PC-3 (cell line): ENCODE measurements around the gene LKAAEAR1. TPM values are rescaled to one million over a fixed set of nuclear protein-coding genes. Genes with fewer than 3 reads are reported as not detected.

ENCODE experiments used
- ATAC-seq: fragments of 200-7000 bp; cut with Tn5 transposase; 2 replicates; pipeline ENCODE4 v1.9.1; 2020; ENCODE audit warnings: mild to moderate bottlenecking, moderate library complexity
- BruUV-seq: library from RNA; stranded (reverse); fragments of 400-500 nt; replicated peaks from 2 replicates; lab custom pipeline; 2021; lab: Mats Ljungman, UMichigan
- CTCF ChIA-PET: fragments of 300-600 bp; sonication (Branson Sonifier 250); formaldehyde crosslinking; loops from one replicate; lab custom pipeline; 2022; ENCODE audit warnings: antibody characterized with exemption; lab: Charles Lee
- POLR2A ChIA-PET: fragments of 300-600 bp; sonication (Branson Sonifier 250); formaldehyde crosslinking; loops from one replicate; lab custom pipeline; 2022; ENCODE audit warnings: antibody characterized with exemption; ENCODE audit not compliant: unreplicated experiment; lab: Charles Lee
- DNase-seq: peaks from one replicate; pipeline ENCODE4 v3.0.0-alpha.2; 2015
- H2AFZ ChIP-seq: fragments of 300-600 bp; sonication (generic); 2 replicates; pipeline ENCODE4 v1.6.0; 2016; ENCODE audit warnings: antibody characterized with exemption, low read length
- H3F3A ChIP-seq: fragments of 300-600 bp; sonication (generic); one replicate; pipeline ENCODE4 v1.6.0; 2017; ENCODE audit warnings: antibody characterized with exemption, low read length, control low read depth, mild to moderate bottlenecking; ENCODE audit not compliant: unreplicated experiment
- H3K27ac ChIP-seq: fragments of 300-600 bp; sonication (generic); 2 replicates; pipeline ENCODE4 v1.5.1; 2016; ENCODE audit warnings: mild to moderate bottlenecking, low read length
- H3K27me3 ChIP-seq: fragments of 300-600 bp; sonication (generic); 2 replicates; pipeline ENCODE4 v1.6.1; 2016; ENCODE audit warnings: low read length, mixed read lengths
- H3K36me3 ChIP-seq: fragments of 300-600 bp; sonication (generic); 2 replicates; pipeline ENCODE4 v1.6.1; 2016; ENCODE audit warnings: low read depth, mixed run types, low read length, mixed read lengths
- H3K4me1 ChIP-seq: fragments of 300-600 bp; sonication (generic); 2 replicates; pipeline ENCODE4 v1.5.1; 2016; ENCODE audit warnings: low read length; ENCODE audit not compliant: insufficient read depth
- H3K4me2 ChIP-seq: fragments of 300-600 bp; sonication (generic); 2 replicates; pipeline ENCODE4 v1.6.0; 2016; ENCODE audit warnings: low read length
- H3K4me3 ChIP-seq: fragments of 300-600 bp; sonication (generic); 2 replicates; pipeline ENCODE4 v1.5.1; 2016; ENCODE audit warnings: mild to moderate bottlenecking, low read length, mixed read lengths
- H3K79me2 ChIP-seq: fragments of 300-600 bp; sonication (generic); 2 replicates; pipeline ENCODE4 v1.6.1; 2017; ENCODE audit warnings: low read length, mixed read lengths
- H3K9ac ChIP-seq: fragments of 300-600 bp; sonication (generic); 2 replicates; pipeline ENCODE4 v1.6.0; 2016; ENCODE audit warnings: mild to moderate bottlenecking, low read length
- H3K9me2 ChIP-seq: fragments of 300-600 bp; sonication (generic); replicated peaks from 2 replicates; pipeline ENCODE4 v1.6.1; 2016; ENCODE audit warnings: mixed run types, low read length, mixed read lengths
- H3K9me3 ChIP-seq: fragments of 300-600 bp; sonication (generic); 2 replicates; pipeline ENCODE4 v1.6.1; 2016; ENCODE audit warnings: low read length, mixed read lengths
- H4K20me1 ChIP-seq: fragments of 300-600 bp; sonication (generic); 2 replicates; pipeline ENCODE4 v1.6.1; 2016; ENCODE audit warnings: low read length, mixed read lengths
- CTCF ChIP-seq: fragments of 300-600 bp; sonication (generic); conservative IDR thresholded peaks from 2 replicates; pipeline ENCODE4 v1.5.1; 2017; ENCODE audit warnings: antibody characterized with exemption, low read depth, mild to moderate bottlenecking, low read length
- EZH2 ChIP-seq: fragments of 300-600 bp; sonication (generic); IDR thresholded peaks from one replicate; pipeline ENCODE4 v1.6.1; 2017; ENCODE audit warnings: antibody characterized with exemption, mild to moderate bottlenecking, low read length; ENCODE audit not compliant: unreplicated experiment
- EZH2phosphoT487 ChIP-seq: fragments of 300-600 bp; sonication (generic); IDR thresholded peaks from 2 replicates; pipeline ENCODE4 v1.6.1; 2018; ENCODE audit warnings: mild to moderate bottlenecking, antibody characterized with exemption, low read length, borderline replicate concordance
- intact Hi-C: fragments of 100-400 bp; cut with micrococcal nuclease; formaldehyde crosslinking; loops from 2 replicates; pipeline ENCODE4 v1.9.0; 2023
- total RNA-seq: library from RNA; depleted of rRNA; stranded (reverse); fragments of >200 nt; gene quantifications from 2 replicates; pipeline ENCODE4 v1.2.3, GENCODE V29; 2014

Gene LKAAEAR1
- total RNA-seq, 1 experiment from 2014 or later: 1.1 TPM

GRCh38 chr20:64050261-64051032 is 33.8 kb downstream of the LKAAEAR1 start:
- Histone ChIP-seq H3K4me2 (no peak overlapping the region), H3K9me2 (no peaks in the 10 kb centered on the region), H3K4me1 (peaks cover 7% of the 10 kb centered on the region), H3K27ac (no peak overlapping the region), H3K36me3 (no peaks in the 10 kb centered on the region), H3F3A (no peaks in the 10 kb centered on the region), H3K4me3 (no peak overlapping the region), H2AFZ (no peak overlapping the region), H3K27me3 (no peaks in the 10 kb centered on the region), H3K9me3 (no peaks in the 10 kb centered on the region), H3K9ac (no peak overlapping the region), H3K79me2 (no peaks in the 10 kb centered on the region), H4K20me1 (no peaks in the 10 kb centered on the region)
- BruUV-seq: no TSS peak
- intact Hi-C loops: no loop called here
- no peak for DNase-seq
- ChIA-PET POLR2A (no interaction called here), CTCF (interaction anchor here (0.5 kb wide), 1 partner anchor 12 kb away, joined by 5 read pairs; the partner anchor contains the start of gene TCEA2)
- ATAC-seq: no peak
- TF ChIP-seq CTCF (no peak), EZH2 (no peak), EZH2phosphoT487 (no peak)

GRCh38 chr20:64049878-64050260 is 34.3 kb downstream of the LKAAEAR1 start:
- DNase-seq: no peak
- Histone ChIP-seq H2AFZ (no peak overlapping the region), H3K4me2 (peak overlapping the region; percentile 60), H3K9me3 (no peaks in the 10 kb centered on the region), H3K4me1 (peaks cover 13% of the 10 kb centered on the region), H3K4me3 (no peak overlapping the region), H3F3A (no peaks in the 10 kb centered on the region), H4K20me1 (no peaks in the 10 kb centered on the region), H3K9ac (no peak overlapping the region), H3K27ac (no peak overlapping the region), H3K36me3 (no peaks in the 10 kb centered on the region), H3K27me3 (no peaks in the 10 kb centered on the region), H3K79me2 (no peaks in the 10 kb centered on the region), H3K9me2 (no peaks in the 10 kb centered on the region)
- intact Hi-C loops: no loop called here
- TF ChIP-seq CTCF: no peak
- no peak for TF ChIP-seq EZH2phosphoT487
- no peak for TF ChIP-seq EZH2
- no peak for ATAC-seq
- no TSS peak for BruUV-seq
- POLR2A ChIA-PET: no interaction called here
- CTCF ChIA-PET: no interaction called here
